Memory B cell (primary cell): ENCODE results near the gene SLC39A5.

ENCODE experiments used
- ATAC-seq: fragments of 150-1000 bp; cut with Tn5 transposase; 2 replicates; pipeline ENCODE4 v1.10.0; 2021; ENCODE audit warnings: low read depth, mild to moderate bottlenecking, moderate library complexity
- DNase-seq, 2 donors: peaks; one replicate each; pipeline ENCODE4 v3.0.0; 2022; ENCODE audit warnings: low spot score in 2 of 2
- H3K27ac Mint-ChIP-seq: one replicate; pipeline ENCODE4 v1.8.0; 2022; ENCODE audit warnings: mild to moderate bottlenecking, moderate library complexity, mixed read lengths
- H3K27me3 Mint-ChIP-seq: one replicate; pipeline ENCODE4 v1.8.0; 2022; ENCODE audit warnings: mixed read lengths
- H3K36me3 Mint-ChIP-seq: one replicate; pipeline ENCODE4 v1.8.0; 2022; ENCODE audit warnings: mild to moderate bottlenecking, mixed read lengths
- H3K4me1 Mint-ChIP-seq: one replicate; pipeline ENCODE4 v1.8.0; 2022; ENCODE audit warnings: mixed read lengths
- H3K4me3 Mint-ChIP-seq: one replicate; pipeline ENCODE4 v1.8.0; 2022; ENCODE audit warnings: mild to moderate bottlenecking, moderate library complexity, mixed read lengths
- H3K9me3 Mint-ChIP-seq: one replicate; pipeline ENCODE4 v1.8.0; 2022; ENCODE audit warnings: mixed read lengths

The SLC39A5 gene

DNA sequence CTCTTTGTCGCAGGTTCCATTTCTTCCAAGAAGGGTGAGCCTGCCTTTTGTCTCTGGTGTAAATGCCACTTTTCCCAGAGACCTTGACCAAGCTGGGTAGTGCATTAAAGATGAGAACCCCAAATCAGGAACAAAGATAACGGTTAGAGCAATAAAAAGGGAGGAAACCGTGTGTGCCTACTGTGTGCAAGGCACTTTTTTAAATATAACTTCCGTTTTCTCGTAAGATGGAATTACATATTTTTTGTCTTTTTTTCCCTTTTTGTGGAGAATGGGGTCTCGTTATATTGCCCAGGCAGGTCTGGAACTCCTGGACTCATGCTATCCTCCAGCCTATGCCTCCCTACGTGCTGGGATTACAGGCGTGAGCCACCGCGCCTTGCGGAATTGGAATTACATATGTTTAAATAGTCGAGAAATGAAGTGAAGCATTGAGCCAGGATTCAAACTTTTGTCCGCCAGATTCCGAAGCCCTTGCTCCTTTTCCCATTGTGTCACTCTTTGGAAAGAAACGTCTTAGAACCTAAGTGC lies 6.2 kb upstream of the SLC39A5 start:
- H3K27ac Mint-ChIP-seq = peak overlapping the region; percentile 80
- peaks cover 5% of the 10 kb centered on the region for H3K36me3 Mint-ChIP-seq
- DNase-seq (no peak), ATAC-seq (no peak)
- H3K4me3 Mint-ChIP-seq = peak overlapping the region; percentile 82
- H3K4me1 Mint-ChIP-seq = peaks cover 35% of the 10 kb centered on the region
- H3K27me3 Mint-ChIP-seq = no peaks in the 10 kb centered on the region
- no peaks in the 10 kb centered on the region for H3K9me3 Mint-ChIP-seq

DNA sequence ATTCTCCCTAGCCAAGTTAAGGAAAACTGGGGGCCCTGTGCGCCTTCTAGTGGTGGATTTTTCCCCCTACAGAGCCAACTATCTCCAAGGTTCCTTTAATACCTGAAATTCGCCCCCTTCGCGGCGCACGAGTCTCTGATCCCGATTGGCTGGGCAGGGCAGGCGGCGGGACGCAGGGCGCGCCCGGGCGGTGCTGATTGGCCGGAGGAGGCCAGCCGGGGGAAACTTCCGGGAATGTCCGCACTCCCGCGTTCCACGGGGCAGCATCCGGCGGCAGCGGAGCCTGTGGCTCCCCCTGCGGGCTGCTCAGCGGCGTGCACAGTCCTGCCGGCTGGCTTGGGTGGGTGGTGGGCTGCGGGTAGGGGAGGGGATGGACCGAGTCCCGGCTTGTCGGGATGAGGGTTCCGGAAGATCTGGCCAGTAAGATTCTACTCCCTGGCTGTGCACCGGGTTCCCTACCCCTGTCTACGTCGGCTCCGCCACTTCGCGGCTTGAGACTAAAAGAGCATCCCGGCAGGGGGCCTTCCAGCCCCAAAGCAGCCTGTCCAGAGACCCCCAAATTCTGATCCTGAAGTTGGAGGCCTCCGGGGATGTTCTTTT lies 5.6 kb upstream of the SLC39A5 start, which contains the start of gene NABP2:
Gene NABP2 (plus strand): TSS at position 241 of the 600 bp plus-strand sequence. CDS start 515 bp downstream, outside the sequence.
- peaks cover 35% of the 10 kb centered on the region for H3K4me1 Mint-ChIP-seq
- peak within 1 kb of the TSS; percentile 82 for H3K4me3 Mint-ChIP-seq
- DNase-seq (peak; percentile 80 to 84), ATAC-seq (peak; percentile 59)
- peaks cover 5% of the 10 kb centered on the region for H3K36me3 Mint-ChIP-seq
- peak within 1 kb of the TSS; percentile 80 for H3K27ac Mint-ChIP-seq
- H3K27me3 Mint-ChIP-seq = no peaks in the 10 kb centered on the region
- H3K9me3 Mint-ChIP-seq = no peaks in the 10 kb centered on the region

- Mint-ChIP-seq H3K4me1 (peaks cover 35% of the 10 kb centered on the region), H3K4me3 (peak overlapping the region; percentile 82), H3K9me3 (no peaks in the 10 kb centered on the region), H3K27ac (peak overlapping the region; percentile 80), H3K36me3 (peaks cover 5% of the 10 kb centered on the region), H3K27me3 (no peaks in the 10 kb centered on the region)
- ATAC-seq (no peak), DNase-seq (no peak)
These were observed 4.9 kb upstream of the SLC39A5 start for GRCh38 chr12:56224954-56225353.

- ATAC-seq = no peak
- Mint-ChIP-seq H3K36me3 (peaks cover 5% of the 10 kb centered on the region), H3K4me1 (peaks cover 14% of the 10 kb centered on the region), H3K27me3 (no peaks in the 10 kb centered on the region), H3K27ac (no peak overlapping the region), H3K4me3 (no peak overlapping the region), H3K9me3 (no peaks in the 10 kb centered on the region)
- no peak for DNase-seq
These were observed 769 bp upstream of the SLC39A5 start for GRCh38 chr12:56229082-56229481.

- ATAC-seq (no peak), DNase-seq (no peak)
- H3K27ac Mint-ChIP-seq = no peak overlapping the region
- H3K9me3 Mint-ChIP-seq = no peaks in the 10 kb centered on the region
- no peaks in the 10 kb centered on the region for H3K27me3 Mint-ChIP-seq
- no peak overlapping the region for H3K4me3 Mint-ChIP-seq
- H3K4me1 Mint-ChIP-seq = peaks cover 3% of the 10 kb centered on the region
- H3K36me3 Mint-ChIP-seq = peaks cover 5% of the 10 kb centered on the region
These were observed 757 bp downstream of the SLC39A5 start for GRCh38 chr12:56230432-56231183.

DNA sequence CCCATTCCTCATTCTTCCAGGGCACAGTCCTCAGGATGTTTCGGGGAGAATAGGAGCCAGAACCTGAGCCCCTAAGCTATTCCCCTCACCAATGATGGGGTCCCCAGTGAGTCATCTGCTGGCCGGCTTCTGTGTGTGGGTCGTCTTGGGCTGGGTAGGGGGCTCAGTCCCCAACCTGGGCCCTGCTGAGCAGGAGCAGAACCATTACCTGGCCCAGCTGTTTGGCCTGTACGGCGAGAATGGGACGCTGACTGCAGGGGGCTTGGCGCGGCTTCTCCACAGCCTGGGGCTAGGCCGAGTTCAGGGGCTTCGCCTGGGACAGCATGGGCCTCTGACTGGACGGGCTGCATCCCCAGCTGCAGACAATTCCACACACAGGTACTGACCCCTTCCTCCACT lies 1.3 kb downstream of the SLC39A5 start:
- no peaks in the 10 kb centered on the region for H3K27me3 Mint-ChIP-seq
- no peak for ATAC-seq
- no peak overlapping the region for H3K4me3 Mint-ChIP-seq
- peaks cover 4% of the 10 kb centered on the region for H3K36me3 Mint-ChIP-seq
- peaks cover 2% of the 10 kb centered on the region for H3K4me1 Mint-ChIP-seq
- H3K9me3 Mint-ChIP-seq = no peaks in the 10 kb centered on the region
- no peak overlapping the region for H3K27ac Mint-ChIP-seq
- no peak for DNase-seq

- ATAC-seq (no peak), DNase-seq (no peak)
- Mint-ChIP-seq H3K27ac (no peak overlapping the region), H3K36me3 (peaks cover 5% of the 10 kb centered on the region), H3K9me3 (no peaks in the 10 kb centered on the region), H3K27me3 (no peaks in the 10 kb centered on the region), H3K4me3 (no peak overlapping the region), H3K4me1 (peaks cover 2% of the 10 kb centered on the region)
These were observed 5.0 kb downstream of the SLC39A5 start for GRCh38 chr12:56234746-56235436.

GRCh38 chr12:56236091-56236490 lies 6.2 kb downstream of the SLC39A5 start:
- ATAC-seq = no peak
- no peak for DNase-seq
- Mint-ChIP-seq H3K27me3 (no peaks in the 10 kb centered on the region), H3K9me3 (no peaks in the 10 kb centered on the region), H3K27ac (no peak overlapping the region), H3K4me3 (no peak overlapping the region), H3K36me3 (peaks cover 10% of the 10 kb centered on the region), H3K4me1 (no peaks in the 10 kb centered on the region)

DNA sequence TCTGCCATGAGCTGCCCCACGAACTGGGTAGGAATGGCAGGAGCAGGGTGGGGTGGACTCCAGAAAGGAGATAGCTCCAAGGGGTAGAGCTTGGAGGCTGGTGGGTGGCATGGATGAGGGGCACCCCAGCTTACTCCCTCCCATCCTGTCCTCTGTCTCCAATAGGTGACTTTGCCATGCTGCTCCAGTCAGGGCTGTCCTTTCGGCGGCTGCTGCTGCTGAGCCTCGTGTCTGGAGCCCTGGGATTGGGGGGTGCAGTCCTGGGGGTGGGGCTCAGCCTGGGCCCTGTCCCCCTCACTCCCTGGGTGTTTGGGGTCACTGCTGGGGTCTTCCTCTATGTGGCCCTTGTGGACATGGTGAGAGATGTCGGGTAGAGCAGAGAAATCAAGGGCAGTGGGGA lies 7.1 kb downstream of the SLC39A5 start:
- H3K4me3 Mint-ChIP-seq = no peak overlapping the region
- H3K36me3 Mint-ChIP-seq = peaks cover 16% of the 10 kb centered on the region
- DNase-seq (no peak), ATAC-seq (no peak)
- H3K9me3 Mint-ChIP-seq = no peaks in the 10 kb centered on the region
- H3K4me1 Mint-ChIP-seq = peaks cover 2% of the 10 kb centered on the region
- H3K27ac Mint-ChIP-seq = no peak overlapping the region
- H3K27me3 Mint-ChIP-seq = no peaks in the 10 kb centered on the region

DNA sequence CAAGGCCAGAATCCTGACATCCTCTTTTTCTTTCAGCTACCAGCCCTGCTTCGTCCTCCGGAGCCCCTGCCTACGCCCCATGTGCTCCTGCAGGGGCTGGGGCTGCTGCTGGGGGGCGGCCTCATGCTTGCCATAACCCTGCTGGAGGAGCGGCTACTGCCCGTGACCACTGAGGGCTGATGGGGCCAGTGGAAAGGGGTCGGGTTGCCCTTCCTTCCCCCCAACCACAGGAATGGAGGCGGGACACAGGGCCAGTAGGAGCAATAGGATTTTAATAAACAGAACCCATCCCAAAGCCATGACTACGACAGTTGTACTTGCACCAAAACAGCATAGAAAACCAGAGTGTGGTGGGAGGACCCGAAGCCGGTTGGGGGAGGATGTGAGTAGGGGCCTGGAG lies 7.7 kb downstream of the SLC39A5 start:
- ATAC-seq (no peak), DNase-seq (no peak)
- peaks cover 8% of the 10 kb centered on the region for H3K4me1 Mint-ChIP-seq
- H3K36me3 Mint-ChIP-seq = peaks cover 22% of the 10 kb centered on the region
- no peak overlapping the region for H3K27ac Mint-ChIP-seq
- no peaks in the 10 kb centered on the region for H3K9me3 Mint-ChIP-seq
- no peaks in the 10 kb centered on the region for H3K27me3 Mint-ChIP-seq
- no peak overlapping the region for H3K4me3 Mint-ChIP-seq

DNA sequence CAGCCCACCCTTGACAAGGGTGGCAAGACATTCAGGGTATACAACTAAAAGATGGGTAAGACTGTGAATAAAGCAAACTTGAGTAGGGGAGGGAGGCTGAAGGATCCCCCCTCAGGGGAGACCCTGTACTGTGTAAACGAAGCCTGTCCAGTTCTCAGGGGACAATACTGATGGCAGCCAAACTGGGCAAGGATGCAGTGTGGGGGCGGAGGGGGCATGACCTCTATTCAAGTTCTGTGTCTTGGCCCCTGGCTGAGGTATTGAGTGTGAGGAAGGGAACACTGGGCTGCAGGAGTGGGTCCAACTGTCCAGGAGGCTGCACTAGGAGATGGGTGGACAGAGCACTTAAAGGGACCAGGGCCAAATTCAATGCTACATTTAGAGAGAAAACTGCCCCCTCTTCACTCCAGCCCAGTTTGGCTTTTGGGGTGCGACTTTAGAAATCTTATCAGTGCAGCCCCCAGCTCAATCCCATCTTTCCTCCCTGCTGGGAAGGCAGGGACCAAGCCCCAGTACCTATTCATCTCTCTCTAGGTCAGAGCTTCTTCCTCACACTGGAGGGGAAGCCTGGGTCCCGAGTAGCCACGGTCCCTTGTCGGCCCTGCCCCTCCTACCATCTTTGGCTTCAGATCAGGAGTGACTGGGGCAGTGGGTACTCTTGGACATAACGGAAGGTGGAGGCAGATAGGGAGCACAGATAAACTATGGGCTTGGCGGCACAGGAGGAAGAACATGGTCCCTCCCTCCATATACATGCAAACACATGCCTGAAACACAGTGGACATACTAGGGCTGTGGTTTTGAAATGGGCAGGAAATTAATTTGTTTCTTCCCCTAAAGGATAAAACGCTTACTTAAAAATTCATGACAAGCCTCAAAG lies 11.8 kb downstream of the SLC39A5 start:
- H3K4me1 Mint-ChIP-seq = peaks cover 13% of the 10 kb centered on the region
- H3K27ac Mint-ChIP-seq = peak overlapping the region; percentile 62
- peaks cover 23% of the 10 kb centered on the region for H3K36me3 Mint-ChIP-seq
- no peaks in the 10 kb centered on the region for H3K9me3 Mint-ChIP-seq
- DNase-seq (no peak), ATAC-seq (no peak)
- H3K27me3 Mint-ChIP-seq = no peaks in the 10 kb centered on the region
- H3K4me3 Mint-ChIP-seq = peak overlapping the region; percentile 54

DNA sequence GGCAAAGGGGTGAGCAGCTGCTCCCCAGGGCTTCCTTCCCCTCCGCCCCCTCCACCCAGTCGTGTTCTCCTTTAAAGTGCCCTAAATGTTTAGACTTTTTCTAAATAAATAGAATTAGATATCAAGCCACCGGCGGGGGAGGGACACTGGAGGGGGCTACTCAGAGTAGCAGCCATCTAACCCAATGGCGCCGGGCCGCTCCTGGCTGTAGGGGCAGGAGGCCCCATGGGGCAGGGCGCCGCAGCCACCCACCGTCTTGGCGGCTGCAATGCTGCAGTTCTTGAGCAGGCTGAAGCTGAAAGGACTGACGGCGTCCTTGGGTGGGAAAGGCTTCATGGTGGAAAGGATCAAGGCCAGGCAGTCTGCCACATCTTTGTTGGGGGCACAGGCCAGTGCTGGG lies 13.1 kb downstream of the SLC39A5 start:
- H3K9me3 Mint-ChIP-seq = no peaks in the 10 kb centered on the region
- no peak for ATAC-seq
- peaks cover 13% of the 10 kb centered on the region for H3K4me1 Mint-ChIP-seq
- peak overlapping the region; percentile 62 for H3K27ac Mint-ChIP-seq
- DNase-seq = no peak
- H3K4me3 Mint-ChIP-seq = no peak overlapping the region
- H3K36me3 Mint-ChIP-seq = peaks cover 29% of the 10 kb centered on the region
- H3K27me3 Mint-ChIP-seq = no peaks in the 10 kb centered on the region

DNA sequence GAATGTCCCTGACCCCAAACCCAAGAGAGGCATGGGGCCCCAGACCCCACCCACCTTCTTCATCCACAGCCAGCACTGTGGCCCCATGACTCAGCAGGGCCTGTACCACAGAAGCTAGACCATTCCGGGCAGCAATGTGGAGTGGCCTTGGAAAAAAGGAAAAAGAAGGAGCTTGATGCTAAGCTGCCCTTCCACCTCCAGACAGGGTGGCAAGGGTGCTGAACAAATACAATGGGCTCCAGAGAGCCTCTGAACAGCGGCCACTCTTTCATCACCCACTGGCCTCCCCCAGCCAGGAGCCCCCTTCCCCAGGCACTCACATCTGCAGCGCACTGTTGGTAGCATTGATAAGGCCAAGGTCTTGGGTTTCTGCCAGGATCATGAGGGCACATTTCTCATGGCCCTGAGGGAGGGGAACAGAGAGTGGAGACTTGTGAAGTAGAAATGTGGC lies 13.9 kb downstream of the SLC39A5 start:
- Mint-ChIP-seq H3K36me3 (peaks cover 29% of the 10 kb centered on the region), H3K4me3 (no peak overlapping the region), H3K4me1 (peaks cover 13% of the 10 kb centered on the region), H3K27ac (no peak overlapping the region), H3K9me3 (no peaks in the 10 kb centered on the region), H3K27me3 (no peaks in the 10 kb centered on the region)
- DNase-seq (no peak), ATAC-seq (no peak)
